Urinary bladder (tissue), 4 donors: ENCODE data around the gene NDRG3. TPM values are rescaled to one million over a fixed set of nuclear protein-coding genes. Genes with fewer than 3 reads are reported as not detected.
"Not testable (repeated sequence)": the region's sequence is repeated elsewhere in the genome, so short reads cannot be mapped to it uniquely, and the experiment has no call there.

ENCODE experiments used
- DNase-seq: peaks from one replicate; pipeline ENCODE4 v3.0.0-alpha.2; 2015; ENCODE audit errors: extremely low spot score
- H3K27ac ChIP-seq: one replicate; pipeline ENCODE4 v1.5.1; 2013; ENCODE audit warnings: low read depth, mild to moderate bottlenecking, moderate library complexity
- H3K36me3 ChIP-seq: one replicate; pipeline ENCODE4 v1.6.1; 2013; ENCODE audit warnings: mild to moderate bottlenecking, moderate library complexity; ENCODE audit not compliant: insufficient read depth
- H3K4me1 ChIP-seq: one replicate; pipeline ENCODE4 v1.6.1; 2013; ENCODE audit warnings: mild to moderate bottlenecking, moderate library complexity; ENCODE audit not compliant: insufficient read depth
- H3K4me3 ChIP-seq: one replicate; pipeline ENCODE4 v1.5.1; 2013; ENCODE audit warnings: low read depth, low read length
- WGBS: extraction: QIAGEN DNeasy Blood & Tissue Kit; methylation state at CpG from one replicate; pipeline ENCODE4 v1.1.7; 2013; 5-methylcytosine and 5-hydroxymethylcytosine counted together
- polyA plus RNA-seq: library from polyadenylated mRNA; stranded (reverse); fragments of 200-250 nt; gene quantifications from one replicate; pipeline ENCODE4 v1.2.3, GENCODE V29; 2013
- total RNA-seq: library from RNA; depleted of rRNA; stranded (reverse); fragments of >200 nt; gene quantifications from one replicate; pipeline ENCODE4 v1.2.3, GENCODE V29; 2014
- donor health status: healthy with polysubstance abuse.
- donor health status: healthy.

NDRG3 gene
- total and polyA plus RNA-seq, 2 donors = 21.7 to 26.9 TPM

DNA sequence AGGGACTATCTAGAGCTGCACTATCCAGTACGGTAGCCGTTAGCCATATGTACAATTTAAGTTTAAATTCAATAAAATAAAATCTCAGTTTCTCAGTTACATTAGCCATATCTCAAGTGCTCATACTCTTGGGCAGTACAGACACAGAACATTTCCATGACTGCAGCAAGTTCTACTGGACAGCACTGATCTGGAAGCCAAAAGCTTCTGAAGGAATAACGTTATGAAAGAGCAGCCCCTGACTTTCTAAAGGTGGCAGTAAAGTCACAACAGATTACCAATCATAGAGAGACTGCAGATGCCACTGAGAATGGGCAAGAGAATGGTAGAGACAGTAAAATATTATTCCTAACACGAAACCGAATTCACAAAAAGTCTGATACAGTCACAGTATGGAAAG, 36.8 kb downstream of the NDRG3 start:
- no peaks in the 10 kb centered on the region for H3K4me1 ChIP-seq
- no peak for DNase-seq
- no peak overlapping the region for H3K27ac ChIP-seq
- no peak overlapping the region for H3K4me3 ChIP-seq
- WGBS = 79% methylated on average over 5 of the region's 5 CpGs
- no peaks in the 10 kb centered on the region for H3K36me3 ChIP-seq

DNA sequence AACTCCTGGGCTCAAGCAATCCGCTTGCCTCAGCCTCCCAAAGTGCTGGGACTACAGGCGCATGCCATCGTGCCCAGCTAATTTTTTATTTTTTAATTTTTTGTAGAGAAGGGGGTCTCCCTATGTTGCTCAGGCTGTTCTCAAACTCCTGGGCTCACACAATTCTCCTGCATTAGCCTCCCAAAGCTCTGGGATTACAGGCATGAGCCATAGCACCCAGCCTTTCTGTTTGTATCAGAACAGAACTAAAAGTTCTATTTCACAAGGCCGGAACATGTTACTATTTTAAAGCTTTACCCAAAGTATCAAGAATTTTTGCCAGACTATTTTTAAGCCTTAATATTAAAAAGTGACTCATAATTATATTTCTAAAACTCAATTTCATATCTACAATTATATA, 42.4 kb downstream of the NDRG3 start:
- H3K4me1 ChIP-seq = no peaks in the 10 kb centered on the region

DNA sequence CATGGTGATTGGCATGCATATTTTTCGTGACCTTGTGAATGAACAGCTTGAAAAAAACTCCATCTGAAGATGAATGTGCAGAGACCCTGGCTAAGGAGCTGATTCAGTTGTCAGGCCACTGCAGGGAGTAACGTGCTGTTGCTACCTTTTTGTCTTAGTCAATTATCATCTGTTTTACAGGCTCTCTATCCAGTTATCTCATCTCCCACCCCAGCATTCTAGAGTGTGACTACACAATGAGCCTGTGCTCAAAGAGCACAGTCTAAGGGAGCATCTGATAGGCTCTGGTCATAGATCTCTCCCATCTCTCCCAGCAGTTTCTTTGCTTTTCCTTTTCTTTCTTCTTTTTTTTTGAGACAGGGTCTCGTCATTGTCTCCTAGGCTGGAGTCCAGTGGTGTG, 45.5 kb downstream of the NDRG3 start:
- H3K36me3 ChIP-seq = no peaks in the 10 kb centered on the region
- no peak overlapping the region for H3K4me3 ChIP-seq
- no peaks in the 10 kb centered on the region for H3K4me1 ChIP-seq
- no peak for DNase-seq
- no peak overlapping the region for H3K27ac ChIP-seq
- WGBS = 78% methylated on average over 3 of the region's 3 CpGs

More for the DNA sequence above, 42.4 kb downstream of the NDRG3 start:
- no peak overlapping the region for H3K27ac ChIP-seq
- DNase-seq = no peak
- no peak overlapping the region for H3K4me3 ChIP-seq
- WGBS = 96% methylated on average over 4 of the region's 4 CpGs
- H3K36me3 ChIP-seq = no peaks in the 10 kb centered on the region

DNA sequence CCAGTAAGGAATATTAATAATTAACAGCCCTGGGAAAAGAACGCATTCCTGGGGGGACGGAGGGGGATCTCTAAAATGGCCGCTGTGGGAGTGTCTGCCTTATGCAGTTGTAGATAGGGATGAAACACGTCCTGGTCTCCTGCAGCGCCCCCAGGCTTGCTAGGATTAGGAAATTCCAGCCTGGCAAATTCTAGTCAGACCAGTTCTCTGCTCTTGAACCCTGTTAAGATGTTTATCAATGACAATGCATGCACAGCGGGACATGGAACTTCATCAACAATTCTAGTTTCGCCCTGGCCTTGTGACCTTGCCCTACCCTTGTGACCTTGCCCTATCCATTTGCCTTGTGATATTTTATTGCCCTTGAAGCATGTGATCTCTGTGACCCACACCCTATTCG, 50.4 kb downstream of the NDRG3 start:
- H3K4me1 ChIP-seq, H3K36me3 ChIP-seq, DNase-seq, H3K4me3 ChIP-seq, H3K27ac ChIP-seq: not testable (repeated sequence)
- WGBS = 94% methylated on average over 8 of the region's 8 CpGs

DNA sequence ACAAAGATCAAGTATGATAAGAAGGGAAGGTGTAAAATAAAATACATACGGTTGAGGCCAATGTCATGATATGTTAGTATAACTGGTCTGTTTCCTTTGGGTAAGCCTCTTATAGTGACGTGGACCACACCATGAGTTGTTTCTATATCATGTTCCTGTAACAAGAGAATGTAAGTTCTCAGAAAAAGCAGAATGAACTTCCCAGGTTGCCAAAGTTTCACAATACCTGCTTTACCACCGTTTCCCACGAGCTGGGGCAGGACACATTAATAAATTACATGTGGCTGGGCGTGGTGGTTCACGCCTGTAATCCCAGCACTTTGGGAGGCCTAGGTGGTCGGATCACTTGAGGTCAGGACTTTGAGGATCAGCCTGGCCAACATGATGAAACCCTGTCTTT, 57.3 kb downstream of the NDRG3 start:
- Histone ChIP-seq H3K4me3 (no peak overlapping the region), H3K36me3 (peaks cover 4% of the 10 kb centered on the region), H3K4me1 (no peaks in the 10 kb centered on the region), H3K27ac (no peak overlapping the region)
- DNase-seq = no peak
- WGBS = 85% methylated on average over 7 of the region's 7 CpGs

DNA sequence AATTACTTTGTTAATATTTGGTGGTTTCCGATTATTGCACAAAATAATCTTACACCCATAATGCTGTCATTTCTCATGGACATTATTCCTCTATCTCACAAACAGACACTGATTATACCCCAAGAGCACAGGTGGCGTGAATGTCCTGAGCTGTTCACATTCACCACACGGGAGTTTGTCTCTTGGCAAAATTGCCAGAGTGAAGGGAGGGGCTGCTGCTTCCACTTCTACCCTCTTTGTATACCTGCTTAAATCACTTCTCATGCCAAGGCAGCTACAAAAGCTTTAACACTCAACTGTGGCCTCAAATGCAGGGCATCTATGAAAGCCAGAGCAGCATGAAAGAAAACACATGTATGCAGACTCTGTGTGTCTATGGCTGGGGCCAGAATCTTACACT, 58.0 kb downstream of the NDRG3 start:
- Histone ChIP-seq H3K36me3 (peaks cover 4% of the 10 kb centered on the region), H3K4me1 (no peaks in the 10 kb centered on the region), H3K27ac (no peak overlapping the region), H3K4me3 (no peak overlapping the region)
- WGBS = 86% methylated on average over 3 of the region's 3 CpGs
- no peak for DNase-seq

DNA sequence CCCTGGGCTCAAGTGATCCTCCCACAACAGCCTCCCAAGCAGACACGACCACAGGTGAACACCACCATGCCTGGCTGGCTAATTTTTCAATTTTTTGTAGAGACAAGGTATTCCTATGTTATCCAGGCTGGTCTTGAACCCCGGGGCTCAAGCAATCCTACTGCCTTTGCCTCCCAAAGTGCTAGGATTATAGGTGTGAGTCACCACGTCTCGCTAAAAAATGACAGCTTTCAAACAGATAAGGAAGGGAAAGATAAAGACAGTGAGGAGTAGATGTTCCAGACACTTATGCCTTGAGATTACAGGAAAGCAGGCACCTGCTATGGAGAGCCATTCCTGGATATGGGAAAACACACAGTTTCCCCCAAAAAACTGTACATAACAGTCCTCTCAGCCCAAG, 58.9 kb downstream of the NDRG3 start:
- Histone ChIP-seq H3K4me1 (no peaks in the 10 kb centered on the region), H3K27ac (no peak overlapping the region), H3K36me3 (peaks cover 4% of the 10 kb centered on the region), H3K4me3 (no peak overlapping the region)
- no peak for DNase-seq
- WGBS = 87% methylated on average over 4 of the region's 4 CpGs

DNA sequence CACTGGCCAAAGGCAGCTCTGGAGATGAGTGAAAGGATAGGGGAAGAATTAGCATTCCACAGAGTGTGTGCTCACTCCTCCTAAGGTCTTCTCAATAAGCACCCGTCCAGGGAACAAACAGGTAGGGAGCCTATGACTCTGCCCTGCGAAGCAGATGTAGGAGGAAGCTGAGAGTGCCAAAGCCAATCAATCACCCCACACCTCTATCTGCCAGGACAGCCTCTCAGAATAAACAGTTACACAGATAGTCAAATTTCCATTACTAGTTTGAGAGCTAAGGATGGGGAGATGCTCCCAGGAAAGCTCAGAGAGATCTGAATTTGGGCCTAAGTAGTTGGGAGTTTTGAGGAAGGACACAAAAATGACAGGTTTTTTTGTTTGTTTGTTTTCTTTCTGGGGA, 59.4 kb downstream of the NDRG3 start:
- no peak overlapping the region for H3K4me3 ChIP-seq
- H3K4me1 ChIP-seq = no peaks in the 10 kb centered on the region
- H3K36me3 ChIP-seq = peaks cover 4% of the 10 kb centered on the region
- no peak for DNase-seq
- 80% methylated on average over 2 of the region's 2 CpGs for WGBS
- H3K27ac ChIP-seq = no peak overlapping the region

DNA sequence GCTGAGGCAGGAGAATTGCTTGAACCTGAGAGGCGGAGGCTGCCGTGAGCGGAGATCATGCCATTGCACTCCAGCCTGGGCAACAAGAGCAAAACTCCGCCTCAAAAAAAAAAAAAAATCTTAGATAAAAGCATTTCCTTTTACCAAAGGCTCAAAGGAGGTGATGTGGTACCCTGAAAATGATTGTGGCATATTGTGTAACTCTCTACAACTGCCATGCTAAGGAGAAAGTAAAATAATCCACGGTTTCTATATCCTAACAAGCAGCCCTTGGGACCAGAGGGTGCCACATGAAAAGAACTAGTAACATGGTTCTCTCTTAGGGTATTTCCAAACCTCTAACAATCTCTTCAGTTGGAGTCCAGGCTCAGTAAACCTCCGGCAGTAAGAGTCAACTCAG, 61.1 kb downstream of the NDRG3 start:
- 87% methylated on average over 6 of the region's 6 CpGs for whole genome bisulfite sequencing
- Histone ChIP-seq H3K36me3 (peaks cover 6% of the 10 kb centered on the region), H3K4me3 (no peak overlapping the region), H3K4me1 (no peaks in the 10 kb centered on the region), H3K27ac (no peak overlapping the region)
- no peak for DNase-seq

DNA sequence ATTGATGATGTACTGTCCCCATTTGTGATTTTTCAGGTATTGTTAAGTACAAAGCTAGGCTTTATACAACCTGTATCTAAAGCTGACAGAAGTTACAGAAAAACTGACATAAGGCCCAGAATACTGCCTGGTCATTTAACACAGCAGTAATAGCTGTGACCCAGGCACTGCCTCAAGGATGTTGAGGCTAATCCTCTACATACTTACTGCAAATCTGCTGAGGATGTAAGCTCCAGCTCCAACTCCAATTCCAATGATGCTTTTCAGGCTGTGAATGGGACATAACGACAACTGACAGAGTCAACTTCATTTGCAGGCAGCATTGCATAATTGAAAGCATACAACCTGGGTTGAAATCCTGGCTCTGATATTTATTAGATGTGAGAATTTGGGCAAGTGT, 63.6 kb downstream of the NDRG3 start:
- no peak for DNase-seq
- no peak overlapping the region for H3K27ac ChIP-seq
- no peaks in the 10 kb centered on the region for H3K4me1 ChIP-seq
- WGBS = 73% methylated on average over 1 of the region's 1 CpG
- H3K4me3 ChIP-seq = no peak overlapping the region
- peaks cover 8% of the 10 kb centered on the region for H3K36me3 ChIP-seq

DNA sequence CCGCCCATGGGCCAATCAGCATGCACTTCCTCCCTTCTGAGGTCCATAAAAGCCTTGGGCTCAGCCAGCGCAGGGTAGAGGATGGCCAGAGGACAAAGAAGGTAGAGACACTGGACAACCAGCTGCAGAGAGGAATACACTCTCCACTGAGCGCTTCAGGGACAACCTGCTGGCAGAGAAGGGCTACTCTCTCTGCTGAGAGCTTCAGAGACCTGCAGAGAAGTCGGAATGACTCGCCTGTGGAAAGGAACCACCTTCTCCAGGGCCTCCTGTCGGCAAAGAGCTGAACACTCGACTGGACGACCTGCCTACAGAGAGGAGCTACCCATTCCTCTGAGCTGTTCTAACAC, 68.5 kb downstream of the NDRG3 start:
- peaks cover 5% of the 10 kb centered on the region for H3K36me3 ChIP-seq

DNA sequence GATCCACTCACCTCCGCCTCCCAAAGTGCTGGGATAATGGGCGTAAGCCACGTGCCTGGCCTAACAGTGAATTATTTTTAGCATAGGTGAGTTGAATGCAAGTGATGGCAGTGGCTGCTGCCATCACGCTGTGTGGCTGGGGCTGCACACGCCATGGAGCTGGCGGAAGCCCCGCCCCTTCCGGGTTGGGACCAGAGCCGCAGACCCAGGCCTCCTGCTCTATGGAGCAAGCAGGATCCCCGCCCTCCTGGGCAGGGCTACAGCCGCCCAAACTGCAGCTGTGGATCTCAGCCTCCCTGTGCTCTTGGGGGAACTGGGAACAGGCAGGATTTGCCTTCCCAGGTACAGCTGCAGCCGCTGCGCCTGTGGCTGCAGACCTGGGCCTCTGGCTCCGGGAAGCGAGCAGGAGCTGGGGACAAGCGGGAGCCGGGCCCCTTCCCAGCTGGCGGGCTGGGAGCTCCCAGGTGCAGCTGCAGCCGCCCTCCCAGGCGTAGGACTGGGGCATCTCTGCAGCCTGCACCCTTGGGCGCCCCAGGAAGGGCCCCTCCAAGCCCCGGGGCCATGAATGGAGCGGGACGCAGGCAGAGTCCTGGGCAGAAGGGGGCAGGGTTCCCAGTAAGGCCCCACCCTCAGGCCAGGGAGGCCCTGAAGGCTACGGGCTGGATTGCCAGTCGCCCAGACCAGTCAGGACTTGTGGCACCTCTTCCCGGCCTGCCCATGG, 69.0 kb downstream of the NDRG3 start:
- Histone ChIP-seq H3K36me3 (peaks cover 5% of the 10 kb centered on the region), H3K4me3 (no peak overlapping the region), H3K27ac (no peak overlapping the region), H3K4me1 (no peaks in the 10 kb centered on the region)
- 95% methylated on average over 27 of the region's 27 CpGs for WGBS
- no peak for DNase-seq

More for the DNA sequence above, 68.5 kb downstream of the NDRG3 start:
- DNase-seq = no peak
- 95% methylated on average over 8 of the region's 8 CpGs for WGBS
- no peak overlapping the region for H3K4me3 ChIP-seq
- H3K4me1 ChIP-seq = no peaks in the 10 kb centered on the region
- no peak overlapping the region for H3K27ac ChIP-seq

DNA sequence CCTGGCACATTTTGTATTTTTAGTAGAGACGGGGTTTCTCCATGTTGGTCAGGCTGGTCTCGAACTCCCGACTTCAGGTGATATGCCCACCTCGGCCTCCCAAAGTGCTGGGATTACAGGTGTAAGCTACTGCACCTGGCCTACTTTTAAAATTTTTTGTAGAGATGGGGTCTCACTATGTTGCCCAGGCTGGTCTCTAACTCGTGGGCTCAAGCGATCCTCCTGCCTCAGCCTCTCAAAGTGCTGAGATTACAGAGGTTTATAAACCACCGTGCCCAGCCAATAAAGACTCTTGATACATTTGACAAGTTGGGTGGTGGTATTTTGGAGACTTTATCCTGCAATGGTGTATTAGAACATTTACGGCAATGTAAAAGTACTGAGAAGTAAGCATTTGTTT, 70.3 kb downstream of the NDRG3 start:
- DNase-seq, H3K4me3 ChIP-seq, H3K4me1 ChIP-seq, H3K27ac ChIP-seq, H3K36me3 ChIP-seq: not testable (repeated sequence)
- WGBS = 97% methylated on average over 8 of the region's 8 CpGs

DNA sequence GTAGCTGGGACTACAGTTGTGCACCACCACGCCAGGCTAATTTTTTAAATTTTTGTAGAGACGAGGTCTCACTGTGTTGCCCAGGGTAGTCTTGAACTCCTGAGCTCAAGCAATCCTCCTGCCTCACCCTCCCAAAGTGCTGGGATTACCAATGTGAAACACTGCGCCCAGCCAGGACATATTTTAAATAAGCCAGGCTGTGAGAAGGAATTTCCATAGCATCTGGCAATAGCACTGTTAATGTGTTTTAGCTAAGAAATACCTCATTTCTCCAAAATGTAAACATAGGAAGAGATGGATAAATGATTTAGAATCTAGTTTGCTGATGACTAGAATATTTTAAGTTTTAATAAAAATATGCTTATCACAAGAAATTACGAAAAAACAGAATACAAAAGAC, 72.9 kb downstream of the NDRG3 start:
- Histone ChIP-seq H3K4me1 (no peaks in the 10 kb centered on the region), H3K27ac (no peak overlapping the region), H3K4me3 (no peak overlapping the region), H3K36me3 (no peaks in the 10 kb centered on the region)
- WGBS = 61% methylated on average over 4 of the region's 4 CpGs
- DNase-seq = no peak
